Mononuclear cell (primary cell): ENCODE data around the gene SH2D3C. TPM values are rescaled to one million over a fixed set of nuclear protein-coding genes. Genes with fewer than 3 reads are reported as not detected.

ENCODE experiments used
- H3K27me3 ChIP-seq: 2 replicates; pipeline ENCODE4 v1.6.0; 2011; ENCODE audit warnings: low read length, control low read depth; ENCODE audit not compliant: insufficient read depth
- H3K4me1 ChIP-seq: 2 replicates; pipeline ENCODE4 v1.5.1; 2011; ENCODE audit warnings: mild to moderate bottlenecking, low read length, control low read depth; ENCODE audit not compliant: insufficient read depth
- H3K4me3 ChIP-seq: 2 replicates; pipeline ENCODE4 v1.5.1; 2011; ENCODE audit warnings: mild to moderate bottlenecking, low read length, moderate library complexity
- H3K9me3 ChIP-seq: 2 replicates; pipeline ENCODE4 v1.5.1; 2011; ENCODE audit warnings: low read depth, mild to moderate bottlenecking, control low read depth, low read length
- total RNA-seq: library from RNA; depleted of rRNA; stranded (reverse); fragments of >200 nt; gene quantifications from one replicate; pipeline ENCODE4 v1.2.3, GENCODE V29; 2012

Gene SH2D3C
- total RNA-seq, 1 donor = 12.6 TPM

DNA sequence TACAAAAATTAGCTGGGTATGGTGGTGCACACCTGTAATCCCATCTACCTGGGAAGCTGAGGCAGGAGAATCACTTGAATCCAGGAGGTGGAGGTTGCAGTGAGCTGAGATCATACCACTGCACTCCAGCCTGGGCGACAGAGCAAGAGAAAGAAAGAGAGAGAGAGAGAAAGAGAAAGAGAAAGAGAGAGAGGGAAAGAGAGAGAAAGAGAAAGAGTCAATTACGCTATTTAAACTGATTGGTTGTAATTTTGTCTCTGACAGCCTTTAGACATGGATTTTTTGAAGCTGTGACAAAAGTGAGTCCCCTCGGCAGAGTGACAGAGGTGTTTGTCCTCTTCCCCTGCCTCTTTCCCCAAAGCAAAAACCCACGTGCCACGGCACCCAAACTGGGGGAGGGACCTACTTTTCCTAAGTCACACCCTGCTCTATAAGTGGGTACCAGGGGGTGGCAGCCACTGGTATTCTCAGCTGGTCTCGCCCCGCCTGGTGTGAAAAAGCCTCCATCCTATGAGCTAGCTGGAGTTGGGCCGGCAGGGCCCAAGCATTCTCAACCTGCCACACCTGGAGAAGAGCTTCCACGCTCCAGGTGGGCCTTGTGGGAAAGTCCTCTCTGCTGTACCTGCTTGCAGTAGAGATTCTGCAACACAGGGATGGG lies 75.0 kb downstream of the SH2D3C start:
- H3K4me3 ChIP-seq = no peak overlapping the region
- H3K4me1 ChIP-seq = peaks cover 4% of the 10 kb centered on the region
- H3K9me3 ChIP-seq = no peaks in the 10 kb centered on the region
- H3K27me3 ChIP-seq = no peaks in the 10 kb centered on the region

DNA sequence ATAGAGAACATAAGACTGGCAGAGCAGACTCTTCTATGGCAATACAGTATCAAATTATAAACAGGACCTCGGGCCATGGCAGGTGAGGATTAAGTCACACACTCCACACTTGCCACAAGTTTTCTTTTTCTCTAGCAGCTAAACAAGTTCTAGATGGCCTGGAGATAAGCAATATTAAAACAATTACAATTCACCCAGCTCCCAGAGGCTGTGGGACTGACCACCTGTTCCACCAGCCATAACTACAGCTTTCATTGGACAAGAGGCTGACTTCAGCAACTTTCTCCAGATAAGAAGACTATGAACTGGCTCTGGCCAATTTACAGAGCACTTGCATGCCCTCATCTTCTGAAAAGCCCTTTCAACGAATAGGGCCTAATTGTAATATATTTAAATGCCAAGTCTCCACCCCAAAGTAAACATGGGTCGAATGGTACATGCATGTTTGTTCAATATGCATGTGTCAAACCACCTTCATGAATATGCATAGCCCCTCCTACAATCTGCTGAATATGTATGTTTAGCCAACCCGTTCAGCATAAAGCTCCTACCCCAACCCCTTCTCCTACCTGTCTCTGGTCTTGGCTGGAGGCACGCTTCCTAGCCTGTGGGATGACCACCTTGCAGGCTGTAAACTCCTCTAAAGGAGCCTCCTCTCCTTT lies 77.7 kb downstream of the SH2D3C start:
- Histone ChIP-seq H3K9me3 (no peaks in the 10 kb centered on the region), H3K4me1 (peaks cover 4% of the 10 kb centered on the region), H3K4me3 (no peak overlapping the region), H3K27me3 (no peaks in the 10 kb centered on the region)

DNA sequence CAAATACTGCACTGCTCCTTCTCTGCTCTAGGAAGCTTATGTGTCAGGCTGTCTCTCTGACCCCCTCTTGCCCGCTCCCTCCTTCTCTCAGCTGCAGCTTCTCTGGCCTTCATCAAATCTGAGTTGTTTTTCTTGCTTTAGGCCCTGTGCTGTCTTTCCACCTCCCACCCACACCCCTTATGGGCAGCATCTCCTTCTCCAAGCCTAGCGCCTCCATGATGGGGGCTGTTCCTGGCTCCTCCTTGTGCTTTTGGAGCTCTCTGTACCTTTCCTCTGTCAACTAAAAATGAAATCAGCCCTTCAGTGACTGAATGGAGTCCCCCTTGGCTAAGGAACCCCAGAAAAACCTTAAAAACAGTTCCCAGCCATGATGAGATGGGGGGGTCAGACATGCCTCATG lies 78.3 kb downstream of the SH2D3C start:
- Histone ChIP-seq H3K27me3 (no peaks in the 10 kb centered on the region), H3K4me3 (no peak overlapping the region), H3K4me1 (peaks cover 4% of the 10 kb centered on the region), H3K9me3 (no peaks in the 10 kb centered on the region)

DNA sequence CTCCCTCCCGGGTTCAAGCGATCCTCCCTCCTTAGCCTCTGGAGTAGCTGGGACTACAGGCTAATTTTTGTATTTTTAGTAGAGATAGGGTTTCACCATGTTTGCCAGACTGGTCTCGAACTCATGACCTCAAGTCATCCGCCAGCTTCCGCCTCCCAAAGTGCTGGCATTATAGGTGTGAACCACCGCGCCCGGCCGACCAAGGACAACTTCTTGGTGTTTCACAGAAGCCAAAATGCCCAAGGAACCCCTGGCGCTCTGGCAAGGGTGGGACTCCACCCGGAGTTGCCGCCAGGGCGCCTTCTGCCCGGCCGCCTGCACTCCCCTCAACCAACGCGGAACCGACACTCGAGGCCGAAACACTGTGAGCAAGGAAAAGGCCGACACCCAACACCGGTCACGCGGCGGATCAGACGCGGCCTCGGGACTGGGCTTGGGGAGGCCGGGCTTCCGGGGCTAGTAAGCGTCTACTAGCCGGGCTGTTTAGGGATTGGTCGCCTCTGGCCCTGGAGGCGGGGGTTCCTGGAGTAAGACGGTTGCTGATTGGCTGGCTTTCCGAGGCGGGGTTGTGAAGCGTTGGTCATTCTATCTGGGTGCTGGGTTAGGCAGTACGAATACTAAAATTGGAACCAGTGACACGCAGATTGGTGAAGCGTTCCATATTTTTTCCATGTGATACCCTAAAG lies 79.3 kb downstream of the SH2D3C start:
- Histone ChIP-seq H3K4me3 (peak overlapping the region; percentile 0), H3K4me1 (peaks cover 4% of the 10 kb centered on the region), H3K27me3 (no peaks in the 10 kb centered on the region), H3K9me3 (no peaks in the 10 kb centered on the region)

DNA sequence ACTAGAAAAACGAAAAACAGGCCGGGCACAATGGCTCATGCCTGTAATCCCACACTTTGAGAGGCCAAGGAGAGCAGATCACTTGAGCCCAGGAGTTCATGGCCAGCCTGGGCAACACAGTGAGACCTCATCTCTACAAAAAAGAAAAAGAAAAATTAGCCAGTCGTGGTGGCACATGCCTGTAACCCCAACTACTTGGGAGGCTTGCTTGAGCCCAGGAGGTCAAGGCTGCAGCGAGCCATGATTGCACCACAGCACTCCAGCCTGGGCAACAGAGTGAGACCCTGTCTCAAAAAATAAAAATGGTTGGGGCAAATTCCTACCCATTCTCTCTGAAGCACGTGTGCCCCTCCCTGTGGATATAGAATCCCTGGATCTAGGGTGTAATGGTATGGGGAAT lies 80.1 kb downstream of the SH2D3C start:
- H3K4me1 ChIP-seq = peaks cover 4% of the 10 kb centered on the region
- no peak overlapping the region for H3K4me3 ChIP-seq
- H3K9me3 ChIP-seq = no peaks in the 10 kb centered on the region
- H3K27me3 ChIP-seq = no peaks in the 10 kb centered on the region

DNA sequence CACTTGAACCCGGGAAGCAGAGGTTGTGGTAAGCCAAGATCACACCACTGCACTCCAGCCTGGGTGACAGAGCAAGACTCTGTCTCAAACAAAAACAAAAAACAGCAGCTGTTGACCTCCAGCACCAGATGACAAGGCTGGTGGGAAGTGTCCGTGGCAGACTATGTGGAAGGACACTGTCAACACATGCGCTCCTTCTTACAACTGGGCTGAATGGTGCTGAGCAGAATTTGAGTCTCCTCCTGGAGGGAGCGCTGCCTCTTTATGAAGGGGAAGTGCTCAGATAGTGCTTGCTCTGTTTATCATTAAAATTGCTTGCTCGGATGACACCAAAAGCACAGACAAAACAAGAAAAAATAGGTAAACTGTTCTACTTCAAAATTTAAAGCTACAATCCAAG lies 80.9 kb downstream of the SH2D3C start:
- H3K4me1 ChIP-seq = peaks cover 4% of the 10 kb centered on the region
- H3K9me3 ChIP-seq = no peaks in the 10 kb centered on the region
- no peaks in the 10 kb centered on the region for H3K27me3 ChIP-seq
- H3K4me3 ChIP-seq = no peak overlapping the region

DNA sequence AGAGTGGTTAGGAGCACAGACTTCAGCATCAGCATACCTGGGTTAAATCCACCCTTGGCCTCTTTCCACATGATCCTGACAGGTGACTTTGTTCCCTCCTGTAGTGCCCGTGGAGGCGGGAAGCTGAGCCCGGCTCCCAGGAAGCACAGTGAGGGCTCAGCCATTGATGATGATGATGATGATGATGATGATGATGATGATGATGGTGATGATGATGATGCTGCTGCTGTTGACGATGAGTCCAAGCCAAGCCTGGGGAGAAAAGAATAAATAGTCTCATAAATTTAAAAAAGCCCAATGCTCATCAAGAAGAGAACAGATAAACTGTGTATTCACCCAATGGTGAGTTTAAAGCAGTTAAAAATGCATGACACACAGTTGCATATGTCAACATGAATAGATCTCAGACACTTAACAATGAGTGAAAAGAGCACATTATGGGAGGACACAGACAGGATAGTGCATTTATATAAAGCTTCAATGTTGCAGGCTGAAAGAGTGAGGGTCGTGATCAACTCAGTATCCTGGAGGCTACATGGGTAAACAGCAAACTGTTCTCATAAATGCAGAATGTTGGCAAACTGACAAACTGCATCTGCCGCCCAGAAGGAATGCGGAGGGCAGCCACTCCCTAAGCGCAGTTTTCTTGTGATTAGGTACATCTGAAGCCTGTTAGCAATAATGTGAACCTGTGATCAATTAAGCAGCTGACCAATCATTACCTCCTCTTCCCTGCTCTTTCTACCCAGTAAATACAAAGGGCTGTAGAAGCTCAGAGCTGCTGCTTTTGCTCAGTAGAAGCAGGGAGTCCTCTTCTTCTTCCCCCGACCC lies 83.4 kb downstream of the SH2D3C start:
- Histone ChIP-seq H3K27me3 (no peaks in the 10 kb centered on the region), H3K9me3 (no peaks in the 10 kb centered on the region), H3K4me1 (peaks cover 4% of the 10 kb centered on the region), H3K4me3 (no peak overlapping the region)

DNA sequence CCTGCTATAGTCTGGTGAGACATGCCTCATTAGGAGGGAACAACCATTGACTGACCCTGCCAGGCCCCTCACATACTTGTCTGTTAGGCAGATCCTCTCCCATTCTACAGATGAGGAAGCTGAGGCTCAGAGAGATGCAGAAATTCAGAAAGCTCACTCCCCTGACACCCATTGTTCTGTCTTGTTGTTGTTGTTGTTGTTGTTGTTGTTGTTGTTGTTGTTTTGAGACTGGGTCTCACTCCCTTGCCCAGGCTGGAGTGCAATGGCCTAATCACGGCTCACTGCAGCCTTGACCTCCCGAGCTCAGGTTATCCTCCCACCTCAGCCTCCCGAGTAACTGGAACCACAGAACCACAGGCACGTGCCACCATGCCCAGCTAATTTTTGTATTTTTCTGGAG lies 84.8 kb downstream of the SH2D3C start:
- no peaks in the 10 kb centered on the region for H3K4me1 ChIP-seq
- no peaks in the 10 kb centered on the region for H3K27me3 ChIP-seq
- no peak overlapping the region for H3K4me3 ChIP-seq
- H3K9me3 ChIP-seq = no peaks in the 10 kb centered on the region

DNA sequence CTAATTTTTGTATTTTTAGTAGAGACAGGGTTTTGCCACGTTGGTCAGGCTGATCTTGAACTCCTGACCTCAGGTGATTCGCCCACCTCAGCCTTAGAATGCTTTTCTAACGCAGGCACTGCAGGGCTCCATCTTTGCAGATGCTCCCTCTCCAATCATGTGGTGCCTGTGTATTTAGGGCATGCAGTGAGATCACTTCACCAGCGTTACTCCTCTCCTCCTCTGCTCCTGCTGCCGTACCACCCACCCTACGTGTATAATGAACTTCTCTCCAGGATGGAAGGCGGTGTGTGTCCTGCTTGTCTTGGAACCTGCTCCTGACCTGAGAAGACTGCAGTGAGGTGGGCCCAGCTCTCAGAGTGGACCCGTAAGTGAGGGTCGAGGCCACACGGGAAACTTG lies 85.3 kb downstream of the SH2D3C start:
- no peak overlapping the region for H3K4me3 ChIP-seq
- H3K27me3 ChIP-seq = no peaks in the 10 kb centered on the region
- H3K9me3 ChIP-seq = no peaks in the 10 kb centered on the region
- H3K4me1 ChIP-seq = no peaks in the 10 kb centered on the region

DNA sequence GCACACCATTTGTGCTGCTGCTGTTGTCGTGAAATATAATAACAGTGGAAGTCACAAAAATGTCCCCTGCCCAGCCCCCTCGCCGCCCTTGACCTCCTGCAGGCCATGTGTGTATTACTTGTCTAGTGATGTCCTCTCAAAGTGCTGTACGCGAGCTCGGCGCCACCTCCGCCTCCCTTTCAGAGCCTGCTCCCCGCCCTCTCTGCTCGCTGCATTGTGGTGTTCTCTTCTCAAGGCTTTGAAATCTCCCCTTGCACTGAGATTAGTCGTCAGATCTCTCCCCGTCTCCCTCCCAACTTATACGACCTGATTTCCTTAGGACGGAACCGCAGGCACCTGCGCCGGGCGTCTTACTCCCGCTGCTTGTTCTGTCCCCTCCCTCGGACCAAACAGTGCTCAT lies 86.4 kb downstream of the SH2D3C start:
- H3K9me3 ChIP-seq = no peaks in the 10 kb centered on the region
- no peaks in the 10 kb centered on the region for H3K4me1 ChIP-seq
- no peak overlapping the region for H3K4me3 ChIP-seq
- no peaks in the 10 kb centered on the region for H3K27me3 ChIP-seq

DNA sequence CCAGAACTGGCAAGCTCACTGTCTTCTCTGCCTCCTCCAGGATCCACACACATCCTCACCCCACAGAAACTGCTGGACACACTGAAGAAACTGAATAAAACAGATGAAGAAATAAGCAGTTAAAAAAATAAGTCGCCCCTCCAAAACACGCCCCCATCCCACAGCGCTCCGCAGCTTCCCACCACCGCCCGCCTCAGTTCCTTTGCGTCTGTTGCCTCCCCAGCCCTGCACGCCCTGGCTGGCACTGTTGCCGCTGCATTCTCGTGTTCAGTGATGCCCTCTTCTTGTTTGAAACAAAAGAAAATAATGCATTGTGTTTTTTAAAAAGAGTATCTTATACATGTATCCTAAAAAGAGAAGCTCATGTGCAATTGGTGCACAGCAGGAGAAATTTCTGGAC lies 87.7 kb downstream of the SH2D3C start:
- Histone ChIP-seq H3K27me3 (no peaks in the 10 kb centered on the region), H3K4me3 (no peak overlapping the region), H3K4me1 (no peaks in the 10 kb centered on the region), H3K9me3 (no peaks in the 10 kb centered on the region)

DNA sequence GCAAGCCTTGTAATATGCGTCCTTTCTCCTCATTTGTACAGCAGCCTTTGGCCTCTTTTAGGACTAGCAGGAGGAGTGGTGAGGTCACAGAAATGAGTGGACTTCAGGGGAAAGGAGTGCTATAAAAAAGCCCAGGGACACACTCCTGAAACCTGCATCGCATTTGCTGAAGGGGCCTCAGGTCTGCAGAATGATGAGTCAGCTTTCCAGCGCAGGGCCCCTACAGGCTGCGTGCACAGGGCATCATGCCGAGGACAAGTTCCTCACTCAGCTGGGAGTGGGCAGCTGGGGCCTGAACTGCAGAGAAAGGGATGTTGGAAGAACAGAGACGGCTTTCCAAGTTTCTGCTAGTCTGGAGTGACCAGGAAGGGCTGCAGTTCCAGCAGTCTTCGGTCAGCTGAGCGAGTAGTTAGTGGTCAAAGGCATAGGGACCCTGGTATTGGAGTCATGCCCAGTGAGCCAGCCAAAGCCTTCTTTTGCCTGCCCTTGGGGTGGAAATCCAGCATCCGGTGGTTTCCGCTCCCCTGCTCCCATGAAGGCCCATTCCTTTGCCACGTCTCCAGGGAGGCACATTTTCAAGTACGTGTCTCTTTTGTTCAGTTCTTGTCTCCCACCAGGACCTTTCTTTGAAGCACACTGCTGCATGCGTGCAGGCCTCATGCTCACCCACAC lies 89.0 kb downstream of the SH2D3C start:
- Histone ChIP-seq H3K4me3 (no peak overlapping the region), H3K9me3 (no peaks in the 10 kb centered on the region), H3K4me1 (no peaks in the 10 kb centered on the region), H3K27me3 (no peaks in the 10 kb centered on the region)
